Measurements from ENCODE around the gene TAS2R1. TPM values are rescaled to one million over a fixed set of nuclear protein-coding genes. Genes with fewer than 3 reads are reported as not detected.

The TAS2R1 gene
- total RNA-seq: not detected

GRCh38 chr5:9630251-9630650, at the start of gene TAS2R1:
TSS of gene TAS2R1 (minus strand) at chr5:9630351. CDS start at chr5:9630032, 319 bp downstream.
- intact Hi-C loops (cut with DNase I): no loop called here
- TF ChIP-seq CTCF (IDR thresholded peaks at IDR 0.05): no peak
- no peak for TF ChIP-seq POLR2A (IDR thresholded peaks at IDR 0.05)
- no peaks in the 10 kb centered on the region for H3K9me3 ChIP-seq
- H3K27me3 ChIP-seq: no peaks in the 10 kb centered on the region
- DNase-seq: no peak
- no peaks in the 10 kb centered on the region for H3K36me3 ChIP-seq
- H3K27ac ChIP-seq: no peak within 1 kb of the TSS
- WGBS, 2 donors: 89 to 93% methylated on average over 1 of the region's 1 CpG
- no peak within 1 kb of the TSS for H3K4me3 ChIP-seq
- no peaks in the 10 kb centered on the region for H3K4me1 ChIP-seq

GRCh38 chr5:9670371-9670770, 40.2 kb upstream of the TAS2R1 start:
- WGBS, 2 donors: 0% methylated on average over 1 of the region's 1 CpG; no CpG with 5 or more reads in 1 of the 2 donors
- intact Hi-C loops (cut with DNase I): no loop called here
- Histone ChIP-seq H3K4me3 (no peak overlapping the region), H3K27ac (no peak overlapping the region), H3K4me1 (no peaks in the 10 kb centered on the region), H3K36me3 (no peaks in the 10 kb centered on the region), H3K9me3 (peaks cover 0 to 2% (median 0%) of the 10 kb centered on the region in 3 donors), H3K27me3 (no peaks in the 10 kb centered on the region)
- DNase-seq: no peak
- TF ChIP-seq POLR2A (IDR thresholded peaks at IDR 0.05) (no peak), CTCF (IDR thresholded peaks at IDR 0.05) (no peak)

- H3K27ac ChIP-seq: no peak overlapping the region
- no peak for TF ChIP-seq CTCF (IDR thresholded peaks at IDR 0.05)
- no peak for TF ChIP-seq POLR2A (IDR thresholded peaks at IDR 0.05)
- no peaks in the 10 kb centered on the region for H3K4me1 ChIP-seq
- H3K27me3 ChIP-seq: peaks cover 0 to 5% (median 0%) of the 10 kb centered on the region in 4 donors
- no peak overlapping the region for H3K4me3 ChIP-seq
- H3K9me3 ChIP-seq: no peaks in the 10 kb centered on the region
- WGBS, 2 donors: 36 to 82% methylated on average over 2 of the region's 2 CpGs
- DNase-seq: no peak
- intact Hi-C loops (cut with DNase I): no loop called here
- H3K36me3 ChIP-seq: no peaks in the 10 kb centered on the region
Measured at GRCh38 chr5:9667906-9668305, 37.8 kb upstream of the TAS2R1 start.

- DNase-seq: no peak
- intact Hi-C loops (cut with DNase I): no loop called here
- no peak overlapping the region for H3K27ac ChIP-seq
- no peaks in the 10 kb centered on the region for H3K4me1 ChIP-seq
- no peaks in the 10 kb centered on the region for H3K36me3 ChIP-seq
- TF ChIP-seq POLR2A (IDR thresholded peaks at IDR 0.05): no peak
- TF ChIP-seq CTCF (IDR thresholded peaks at IDR 0.05): no peak
- H3K27me3 ChIP-seq: peaks cover 0 to 5% (median 0%) of the 10 kb centered on the region in 4 donors
- no peak overlapping the region for H3K4me3 ChIP-seq
- 76 to 81% methylated on average over 6 of the region's 6 CpGs for WGBS, 2 donors
- no peaks in the 10 kb centered on the region for H3K9me3 ChIP-seq
Measured at GRCh38 chr5:9663891-9664290, 33.7 kb upstream of the TAS2R1 start.

- no peaks in the 10 kb centered on the region for H3K36me3 ChIP-seq
- 39 to 62% methylated on average over 5 of the region's 6 CpGs for WGBS, 2 donors
- H3K27me3 ChIP-seq: peaks cover 0 to 5% (median 0%) of the 10 kb centered on the region in 4 donors
- intact Hi-C loops (cut with DNase I): no loop called here
- H3K4me1 ChIP-seq: no peaks in the 10 kb centered on the region
- H3K9me3 ChIP-seq: no peaks in the 10 kb centered on the region
- DNase-seq: no peak
- no peak overlapping the region for H3K27ac ChIP-seq
- TF ChIP-seq POLR2A (IDR thresholded peaks at IDR 0.05): no peak
- no peak for TF ChIP-seq CTCF (IDR thresholded peaks at IDR 0.05)
- no peak overlapping the region for H3K4me3 ChIP-seq
Measured at GRCh38 chr5:9661316-9662015, 31.3 kb upstream of the TAS2R1 start.

Measured in esophagus squamous epithelium (tissue), 5 donors.